ENCODE measurements around the gene RNF126. TPM values are rescaled to one million over a fixed set of nuclear protein-coding genes. Genes with fewer than 3 reads are reported as not detected.

The RNF126 gene
- total RNA-seq, 1 experiment from 2014 or later = 61.2 TPM

- Histone ChIP-seq H3K36me3 (ENCODE audit: control insufficient read depth, insufficient read depth, low read length) (no peaks in the 10 kb centered on the region; the same call in none of the 2 replicates), H3K27me3 (ENCODE audit: control insufficient read depth, insufficient read depth, low read length) (no peaks in the 10 kb centered on the region), H3K4me1 (ENCODE audit: control insufficient read depth, insufficient read depth, low read length) (no peaks in the 10 kb centered on the region), H3K4me3 (ENCODE audit: low read depth in 2 of 2, low read length in 2 of 2) (no peak overlapping the region), H3K9me3 (ENCODE audit: control insufficient read depth, insufficient read depth, low read depth, low read length) (no peaks in the 10 kb centered on the region), H3K27ac (ENCODE audit: low read length) (no peak overlapping the region)
- no TSS peak for BruUV-seq (replicated peaks)
- ATAC-seq (no peak), DNase-seq (ENCODE audit: low read depth, low spot score) (no peak)
- ChIA-PET POLR2A (no interaction called here), CTCF (no interaction called here)
- in situ Hi-C loops (cut with HindIII; ENCODE audit: low pct_unique_long_range_greater_than_20kb, low sequenced_read_pairs) (no loop called here), intact Hi-C loops (cut with micrococcal nuclease; ENCODE audit: unreplicated experiment) (no loop called here)
- TF ChIP-seq CTCF (IDR thresholded peaks at IDR 0.05) (no peak), REST (IDR thresholded peaks at IDR 0.05; ENCODE audit: insufficient read depth in 1 of 2, low read depth in 2 of 2, low read length in 1 of 2) (no peak), TCF7L2 (IDR thresholded peaks at IDR 0.05; ENCODE audit: low read depth, low read length) (no peak), POLR2AphosphoS5 (IDR thresholded peaks at IDR 0.05; ENCODE audit: low read depth, low read length) (no peak), SIN3A (IDR thresholded peaks at IDR 0.05; ENCODE audit: borderline replicate concordance, insufficient read depth, low read depth, low read length) (no peak)
These were observed 13.9 kb downstream of the RNF126 start for GRCh38 chr19:648904-649801.

- ATAC-seq = no peak
- no peaks in the 10 kb centered on the region for H3K27me3 ChIP-seq (ENCODE audit: control insufficient read depth, insufficient read depth, low read length)
- in situ Hi-C loops (cut with HindIII; ENCODE audit: low pct_unique_long_range_greater_than_20kb, low sequenced_read_pairs) = no loop called here
- no peaks in the 10 kb centered on the region; the same call in none of the 2 replicates for H3K36me3 ChIP-seq (ENCODE audit: control insufficient read depth, insufficient read depth, low read length)
- H3K4me3 ChIP-seq (ENCODE audit: low read depth in 2 of 2, low read length in 2 of 2) = no peak overlapping the region
- no TSS peak for BruUV-seq (replicated peaks)
- no peak for DNase-seq (ENCODE audit: low read depth, low spot score)
- CTCF ChIA-PET = no interaction called here
- no peak overlapping the region for H3K27ac ChIP-seq (ENCODE audit: low read length)
- no peak for TF ChIP-seq POLR2AphosphoS5 (IDR thresholded peaks at IDR 0.05; ENCODE audit: low read depth, low read length)
- no peak for TF ChIP-seq REST (IDR thresholded peaks at IDR 0.05; ENCODE audit: insufficient read depth in 1 of 2, low read depth in 2 of 2, low read length in 1 of 2)
- no peak for TF ChIP-seq CTCF (IDR thresholded peaks at IDR 0.05)
- TF ChIP-seq SIN3A (IDR thresholded peaks at IDR 0.05; ENCODE audit: borderline replicate concordance, insufficient read depth, low read depth, low read length) = no peak
- TF ChIP-seq TCF7L2 (IDR thresholded peaks at IDR 0.05; ENCODE audit: low read depth, low read length) = no peak
- intact Hi-C loops (cut with micrococcal nuclease; ENCODE audit: unreplicated experiment) = no loop called here
- H3K9me3 ChIP-seq (ENCODE audit: control insufficient read depth, insufficient read depth, low read depth, low read length) = no peaks in the 10 kb centered on the region
- POLR2A ChIA-PET = no interaction called here
- H3K4me1 ChIP-seq (ENCODE audit: control insufficient read depth, insufficient read depth, low read length) = no peaks in the 10 kb centered on the region
These were observed 14.7 kb downstream of the RNF126 start for GRCh38 chr19:648305-648704.

Measured in Panc1 (cell line).